Left hindlimb (tissue), 1 donor: ENCODE measurements around the gene KLHL29.

Source experiments
- DNase-seq: peaks from one replicate; pipeline ENCODE4 v3.0.0-alpha.2; 2018

Gene KLHL29

GRCh38 chr2:23620841-23621341 lies 235.9 kb downstream of the KLHL29 start:
- peak; percentile 67 for DNase-seq

GRCh38 chr2:23621616-23622015 lies 236.6 kb downstream of the KLHL29 start:
- no peak for DNase-seq

GRCh38 chr2:23622466-23622865 lies 237.5 kb downstream of the KLHL29 start:
- DNase-seq = peak; percentile 25

GRCh38 chr2:23622966-23623675 lies 238.1 kb downstream of the KLHL29 start:
- peak; percentile 13 for DNase-seq

GRCh38 chr2:23624378-23624777 lies 239.4 kb downstream of the KLHL29 start:
- DNase-seq = peak; percentile 4

- DNase-seq = peak; percentile 24
Observed at GRCh38 chr2:23624915-23625314, 239.9 kb downstream of the KLHL29 start.

GRCh38 chr2:23625726-23626125 lies 240.7 kb downstream of the KLHL29 start:
- peak; percentile 4 for DNase-seq

- DNase-seq = no peak
Observed at GRCh38 chr2:23626701-23627230, 241.8 kb downstream of the KLHL29 start.

- DNase-seq = no peak
Observed at GRCh38 chr2:23627236-23628009, 242.4 kb downstream of the KLHL29 start.

- DNase-seq = no peak
Observed at GRCh38 chr2:23628926-23629771, 244.2 kb downstream of the KLHL29 start.

GRCh38 chr2:23629772-23630480 lies 244.9 kb downstream of the KLHL29 start:
- no peak for DNase-seq

- no peak for DNase-seq
Observed at GRCh38 chr2:23630961-23631360, 246.0 kb downstream of the KLHL29 start.

GRCh38 chr2:23631389-23631788 lies 246.4 kb downstream of the KLHL29 start:
- no peak for DNase-seq

- no peak for DNase-seq
Observed at GRCh38 chr2:23632386-23632785, 247.4 kb downstream of the KLHL29 start.

GRCh38 chr2:23632831-23633395 lies 247.9 kb downstream of the KLHL29 start:
- DNase-seq = no peak

- DNase-seq = no peak
Observed at GRCh38 chr2:23633966-23634365, 249.0 kb downstream of the KLHL29 start.

- no peak for DNase-seq
Observed at GRCh38 chr2:23635442-23636340, 250.7 kb downstream of the KLHL29 start.

GRCh38 chr2:23636426-23636825 lies 251.4 kb downstream of the KLHL29 start:
- no peak for DNase-seq

- DNase-seq = peak; percentile 74
Observed at GRCh38 chr2:23637011-23637778, 252.2 kb downstream of the KLHL29 start.

- DNase-seq = no peak
Observed at GRCh38 chr2:23639406-23639982, 254.5 kb downstream of the KLHL29 start.
